ENCODE data around the gene AGPAT1.

DNA sequence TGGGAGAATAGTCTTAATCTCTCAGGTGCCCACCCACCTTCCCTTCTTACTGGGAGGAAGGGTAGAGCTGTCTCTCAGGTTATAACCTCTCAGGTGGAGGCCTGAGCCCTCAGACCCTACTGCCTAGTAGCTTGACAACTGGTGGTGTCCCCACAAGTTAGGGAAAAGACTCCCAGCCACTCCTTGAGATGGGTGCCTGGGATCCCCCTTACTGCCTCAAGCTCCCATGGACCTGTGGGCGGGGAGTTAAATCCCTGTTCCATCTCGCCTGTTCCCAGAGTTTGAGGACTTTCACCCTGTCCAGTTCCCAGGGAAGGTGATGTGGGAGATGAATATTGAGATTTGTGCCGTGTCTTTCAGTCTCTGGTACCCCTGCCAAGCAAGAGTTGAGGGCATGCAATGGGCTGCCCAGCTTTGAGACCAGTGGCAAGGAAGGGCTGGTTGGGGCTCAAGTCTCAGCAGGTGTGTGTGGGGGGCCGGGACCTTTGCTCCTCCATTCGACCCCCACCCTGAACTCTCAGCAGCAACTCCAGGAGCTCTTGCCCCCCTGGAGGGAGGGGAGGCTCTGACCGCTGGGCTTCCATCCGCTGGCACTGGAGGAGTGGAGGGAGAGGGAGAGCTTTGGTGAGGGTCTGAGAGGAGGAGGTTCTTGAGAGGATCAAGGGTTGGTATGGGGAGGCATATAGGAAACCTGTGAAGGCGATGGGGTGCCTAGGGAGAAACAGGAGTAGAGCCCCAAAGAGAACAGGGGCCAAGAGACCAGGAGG, 15.2 kb upstream of the AGPAT1 start:
- TF ChIP-seq, protein P1, sequence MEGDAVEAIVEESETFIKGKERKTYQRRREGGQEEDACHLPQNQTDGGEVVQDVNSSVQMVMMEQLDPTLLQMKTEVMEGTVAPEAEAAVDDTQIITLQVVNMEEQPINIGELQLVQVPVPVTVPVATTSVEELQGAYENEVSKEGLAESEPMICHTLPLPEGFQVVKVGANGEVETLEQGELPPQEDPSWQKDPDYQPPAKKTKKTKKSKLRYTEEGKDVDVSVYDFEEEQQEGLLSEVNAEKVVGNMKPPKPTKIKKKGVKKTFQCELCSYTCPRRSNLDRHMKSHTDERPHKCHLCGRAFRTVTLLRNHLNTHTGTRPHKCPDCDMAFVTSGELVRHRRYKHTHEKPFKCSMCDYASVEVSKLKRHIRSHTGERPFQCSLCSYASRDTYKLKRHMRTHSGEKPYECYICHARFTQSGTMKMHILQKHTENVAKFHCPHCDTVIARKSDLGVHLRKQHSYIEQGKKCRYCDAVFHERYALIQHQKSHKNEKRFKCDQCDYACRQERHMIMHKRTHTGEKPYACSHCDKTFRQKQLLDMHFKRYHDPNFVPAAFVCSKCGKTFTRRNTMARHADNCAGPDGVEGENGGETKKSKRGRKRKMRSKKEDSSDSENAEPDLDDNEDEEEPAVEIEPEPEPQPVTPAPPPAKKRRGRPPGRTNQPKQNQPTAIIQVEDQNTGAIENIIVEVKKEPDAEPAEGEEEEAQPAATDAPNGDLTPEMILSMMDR (conservative IDR thresholded peaks at IDR 0.05) = no peak
- no peak for TF ChIP-seq EZH2 (IDR thresholded peaks at IDR 0.05; ENCODE audit: low read depth)
